Measurements from ENCODE around the gene CHRNA9.
"Not testable (repeated sequence)": the region's sequence is repeated elsewhere in the genome, so short reads cannot be mapped to it uniquely, and the experiment has no call there.

CHRNA9 gene

DNA sequence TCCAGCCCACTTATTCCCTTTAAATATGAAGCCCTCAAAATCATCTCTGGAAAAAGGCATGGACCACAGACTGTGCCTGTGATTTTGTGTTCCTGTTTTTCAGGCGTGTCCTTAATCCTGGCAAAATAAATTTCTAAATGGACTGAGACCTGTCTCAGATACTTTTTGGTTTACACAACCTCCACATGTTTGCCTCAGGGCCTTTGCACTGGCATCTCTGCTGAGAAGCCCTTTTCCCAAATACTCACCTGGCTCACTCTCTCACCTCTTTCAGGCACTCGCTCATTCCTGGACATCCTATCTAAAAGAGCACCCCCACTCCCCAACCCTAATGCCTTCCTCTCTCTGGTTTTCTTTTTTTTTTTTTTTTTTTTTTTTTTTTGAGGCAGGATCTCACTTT is 40.5 kb downstream of the CHRNA9 start:
- in situ Hi-C loops (cut with MboI; ENCODE audit: low sequenced_read_pairs): no loop called here

DNA sequence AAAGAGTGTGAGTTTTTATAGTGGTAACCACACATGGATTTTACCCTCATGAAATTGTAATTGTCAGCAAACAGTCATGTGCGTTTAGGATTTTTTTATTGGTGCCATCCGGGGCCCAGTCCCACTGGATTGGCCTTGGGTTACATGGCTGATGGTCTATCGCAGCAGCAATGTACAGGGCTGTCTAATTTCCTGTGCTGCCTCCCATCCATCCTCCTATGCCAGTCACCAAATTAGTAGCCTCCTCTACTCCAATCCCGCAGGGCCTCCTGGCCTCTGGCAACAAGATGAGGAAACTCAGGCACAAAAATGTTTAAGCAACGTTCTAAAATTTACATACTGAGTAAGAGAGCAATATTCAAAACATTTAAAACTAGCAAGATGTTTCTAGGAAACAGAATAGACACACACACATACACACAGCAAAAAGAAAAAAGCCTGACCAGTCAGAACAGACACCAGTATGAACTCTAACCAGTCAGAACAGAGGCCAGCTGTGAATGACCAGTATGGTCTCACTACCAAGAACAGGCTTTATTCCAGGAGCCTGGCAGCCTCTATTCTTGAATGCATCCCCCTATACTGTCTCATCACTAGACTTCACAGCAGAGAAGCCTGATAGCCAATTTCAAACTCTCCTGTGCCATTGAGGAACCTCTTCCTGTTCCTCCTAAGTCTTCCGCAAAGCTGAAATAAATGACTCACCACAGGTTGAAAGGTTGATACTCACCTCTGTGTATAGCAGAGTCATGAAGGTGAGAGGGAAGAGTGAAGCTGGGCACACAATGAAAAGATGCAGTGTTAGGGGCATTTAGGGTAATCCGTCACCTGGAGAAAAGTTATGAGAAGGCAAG is 42.6 kb downstream of the CHRNA9 start:
- in situ Hi-C loops (cut with MboI; ENCODE audit: low sequenced_read_pairs): no loop called here

DNA sequence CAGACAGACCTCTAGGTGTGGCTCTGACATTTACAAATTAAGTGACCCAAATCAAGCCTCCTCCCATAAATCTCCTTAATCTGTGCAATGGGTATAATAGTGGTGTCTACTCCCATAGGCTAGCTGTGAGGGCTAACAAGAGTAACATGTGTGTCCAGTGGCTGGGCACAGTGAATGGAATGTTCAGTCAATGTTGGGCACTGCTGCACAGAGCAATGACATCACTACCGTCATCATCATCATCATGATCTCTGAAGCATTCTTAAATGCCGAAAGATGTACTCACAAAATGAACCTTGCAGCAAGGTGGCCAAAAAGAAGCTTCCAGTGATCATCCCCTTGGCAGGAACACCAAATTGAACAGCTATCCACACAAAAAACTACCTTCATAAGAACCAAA is 43.5 kb downstream of the CHRNA9 start:
- in situ Hi-C loops (cut with MboI; ENCODE audit: low sequenced_read_pairs): no loop called here

DNA sequence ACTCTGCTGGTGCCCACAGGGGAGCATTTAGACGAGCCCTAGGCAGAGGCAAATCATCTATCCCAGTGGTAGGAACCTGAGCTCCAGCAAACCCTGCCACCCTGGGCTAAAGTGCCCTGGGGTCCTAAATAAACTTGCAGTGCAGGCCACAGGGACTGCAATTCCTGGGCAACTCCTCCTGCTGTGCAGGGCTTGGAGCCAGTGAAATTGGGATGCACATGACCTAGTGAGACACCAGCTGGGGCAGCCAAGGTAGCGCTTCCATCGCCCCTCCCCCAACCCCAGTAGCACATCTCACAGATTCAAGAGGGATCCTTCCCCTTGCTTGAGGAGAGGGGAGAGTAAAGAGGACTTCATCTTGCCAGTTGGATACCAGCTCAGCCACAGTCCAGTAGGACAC is 44.1 kb downstream of the CHRNA9 start:
- in situ Hi-C loops (cut with MboI; ENCODE audit: low sequenced_read_pairs): no loop called here

DNA sequence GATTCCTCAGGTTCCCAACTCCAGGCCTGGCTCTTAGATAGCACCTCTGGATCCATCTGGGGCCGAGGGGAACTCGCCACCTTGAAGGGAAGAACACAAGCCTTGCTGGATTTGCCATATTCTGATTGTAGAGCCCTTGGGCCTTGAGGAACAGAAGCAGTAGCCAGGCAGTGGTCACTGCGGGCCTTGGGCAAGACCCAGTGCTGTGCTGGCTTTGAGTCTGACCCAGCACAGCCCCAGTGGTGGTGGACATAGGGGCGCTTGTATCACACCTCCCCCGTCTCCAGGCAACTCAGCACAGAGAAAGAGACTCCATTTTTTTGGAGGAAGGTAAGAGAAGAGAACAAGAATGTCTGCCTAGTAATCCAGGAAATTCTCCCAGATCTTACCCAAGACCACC is 45.5 kb downstream of the CHRNA9 start:
- in situ Hi-C loops (cut with MboI; ENCODE audit: low sequenced_read_pairs): no loop called here

DNA sequence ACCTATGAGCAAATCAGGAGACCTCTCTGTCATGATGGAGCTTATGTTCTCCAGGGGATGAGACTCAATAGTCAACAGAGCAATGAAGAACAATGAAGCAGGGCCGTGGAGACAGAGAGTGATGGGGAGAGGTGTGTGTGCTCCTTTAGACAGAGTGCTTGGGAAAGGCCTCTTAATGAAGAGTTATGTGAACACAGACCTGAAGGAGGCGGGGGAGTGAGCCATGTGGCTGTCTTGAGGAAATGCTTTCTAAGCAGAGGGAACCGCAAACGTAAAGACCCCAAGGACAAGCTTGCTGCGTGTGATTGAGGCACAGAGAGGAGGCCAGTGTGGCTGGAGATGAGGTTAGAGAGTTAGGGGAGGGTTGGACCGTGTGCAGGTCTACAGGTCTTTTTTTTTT is 53.1 kb downstream of the CHRNA9 start:
- in situ Hi-C loops (cut with MboI; ENCODE audit: low sequenced_read_pairs): no loop called here

DNA sequence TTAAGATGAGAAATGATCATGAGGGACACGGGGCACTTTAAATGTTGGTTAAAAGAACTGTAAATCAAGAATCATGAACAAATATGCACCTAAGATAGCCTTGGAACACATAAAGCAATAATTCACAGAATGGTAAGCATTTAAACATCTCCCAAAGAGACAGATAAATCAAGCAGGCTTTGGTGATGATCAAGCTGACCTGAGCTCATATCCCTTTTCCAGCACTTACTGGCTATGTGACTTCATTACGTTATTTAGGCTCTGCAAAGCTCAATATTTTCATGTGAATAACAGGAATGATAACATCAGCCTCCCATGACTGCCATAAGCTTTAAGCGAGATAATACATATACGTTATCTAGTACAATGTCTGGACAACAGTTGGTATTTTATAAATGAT is 54.9 kb downstream of the CHRNA9 start:
- in situ Hi-C loops (cut with MboI; ENCODE audit: low sequenced_read_pairs): no loop called here

DNA sequence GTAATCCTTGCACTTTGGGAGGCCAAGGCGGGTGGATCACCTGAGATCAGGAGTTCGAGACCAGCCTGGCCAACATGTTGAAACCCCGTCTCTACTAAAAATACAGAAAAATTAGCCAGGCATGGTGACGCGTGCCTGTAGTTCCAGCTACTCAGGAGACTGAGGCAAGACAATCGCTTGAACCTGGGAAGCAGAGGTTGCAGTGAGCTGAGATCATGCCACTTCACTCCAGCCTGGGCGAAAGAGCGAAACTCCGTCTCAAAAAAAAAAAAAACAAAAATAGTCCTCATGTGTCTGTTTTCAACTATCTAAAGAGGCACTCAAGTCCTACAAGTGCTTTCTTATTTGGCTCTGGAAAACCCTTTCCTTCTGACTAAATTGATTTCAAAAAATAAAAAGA is 57.1 kb downstream of the CHRNA9 start:
- in situ Hi-C loops (cut with MboI; ENCODE audit: low sequenced_read_pairs): not testable (repeated sequence)

DNA sequence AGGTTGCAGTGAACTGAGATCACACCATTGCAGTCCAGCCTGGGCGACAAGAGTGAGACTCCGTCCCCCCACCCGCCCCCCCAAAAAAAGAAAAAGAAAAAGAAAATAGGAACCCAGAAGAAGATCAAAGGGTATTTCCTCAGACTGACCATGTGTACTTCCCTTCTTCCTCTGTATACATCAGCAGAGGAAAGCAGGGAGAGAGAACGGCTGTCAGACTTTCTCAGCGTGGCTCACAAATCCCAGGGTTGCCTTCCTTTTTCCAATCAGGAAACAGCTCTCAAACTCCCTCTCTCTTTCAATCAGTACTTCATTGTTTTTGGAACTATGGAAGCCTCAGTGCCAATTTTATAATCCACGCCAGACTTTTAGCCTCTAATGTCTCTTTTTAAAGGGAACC is 59.1 kb downstream of the CHRNA9 start:
- in situ Hi-C loops (cut with MboI; ENCODE audit: low sequenced_read_pairs): no loop called here

DNA sequence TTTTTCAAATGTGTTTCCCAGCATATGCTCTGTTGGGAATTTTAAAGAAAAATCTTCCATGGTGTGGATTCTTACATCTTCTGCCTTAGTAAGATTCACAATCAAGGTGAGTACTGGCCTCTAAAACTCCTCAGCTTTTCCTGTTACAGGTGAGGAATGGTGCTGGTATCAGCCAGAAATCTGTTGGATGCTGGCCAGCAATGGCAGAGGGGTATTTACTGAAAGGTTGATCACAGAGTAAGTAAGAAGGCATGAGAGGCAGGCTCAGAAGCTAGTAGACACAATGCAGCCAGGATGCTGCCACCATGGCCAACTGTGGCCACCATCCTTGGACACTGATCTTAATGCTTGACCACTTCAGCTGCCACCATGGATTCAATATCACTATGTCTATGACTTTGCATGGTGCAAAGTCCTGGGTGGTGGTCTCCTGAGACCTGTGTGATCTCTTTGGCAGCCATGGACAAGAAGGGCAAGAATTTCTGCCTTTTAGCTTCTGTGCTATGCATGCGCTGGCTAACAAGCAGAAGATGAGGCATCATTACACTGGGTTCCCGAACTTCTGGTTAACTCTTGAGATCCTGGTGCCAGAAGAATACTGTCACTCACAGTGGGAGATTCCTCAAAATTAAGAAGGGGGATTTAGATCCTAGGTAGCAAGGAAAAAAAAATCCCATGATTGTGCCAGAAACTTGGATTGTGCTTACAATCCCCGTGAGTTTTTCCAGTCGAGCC is 60.2 kb downstream of the CHRNA9 start:
- in situ Hi-C loops (cut with MboI; ENCODE audit: low sequenced_read_pairs): no loop called here

DNA sequence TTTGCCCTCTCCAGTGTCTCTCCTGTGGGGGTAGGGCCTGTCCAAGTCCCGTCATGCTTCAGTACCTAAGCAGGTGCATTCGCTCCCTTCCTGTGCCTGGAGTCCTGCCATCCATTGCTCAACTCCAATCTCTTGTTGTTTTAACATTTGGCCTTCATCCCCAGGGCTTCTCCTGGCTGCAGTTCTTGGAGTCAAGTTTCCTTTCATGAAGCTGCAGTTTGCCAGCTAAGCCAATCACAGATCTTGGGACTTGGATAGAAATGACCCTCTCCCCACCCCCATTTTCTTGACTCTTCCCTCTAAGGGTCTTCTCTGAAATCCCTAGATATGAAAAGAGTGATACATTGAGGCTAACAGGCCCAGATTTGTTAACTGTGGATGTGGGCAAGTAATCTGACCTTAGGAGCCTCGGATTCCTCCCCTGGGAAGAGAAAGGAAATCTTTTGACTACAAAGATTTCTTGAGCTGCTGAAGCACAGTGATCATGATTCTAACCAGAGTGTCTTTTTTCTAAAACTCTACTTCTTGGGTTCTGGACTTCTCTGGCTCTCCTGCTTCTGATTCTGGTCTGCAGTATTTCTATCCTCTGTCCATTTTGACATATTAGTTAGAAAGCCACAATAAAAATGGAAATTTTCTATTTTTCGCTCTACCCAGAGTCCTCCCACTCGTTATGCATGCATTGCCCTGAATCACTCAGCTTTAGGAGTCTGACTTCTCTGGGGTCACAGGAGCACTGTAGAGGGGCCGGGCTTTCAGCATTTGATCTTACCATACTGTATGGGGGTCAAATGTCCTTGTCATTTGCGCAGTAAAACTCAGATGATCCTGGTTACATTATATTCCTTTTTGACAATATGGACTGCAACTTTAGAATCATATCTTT is 61.0 kb downstream of the CHRNA9 start:
- in situ Hi-C loops (cut with MboI; ENCODE audit: low sequenced_read_pairs): no loop called here

DNA sequence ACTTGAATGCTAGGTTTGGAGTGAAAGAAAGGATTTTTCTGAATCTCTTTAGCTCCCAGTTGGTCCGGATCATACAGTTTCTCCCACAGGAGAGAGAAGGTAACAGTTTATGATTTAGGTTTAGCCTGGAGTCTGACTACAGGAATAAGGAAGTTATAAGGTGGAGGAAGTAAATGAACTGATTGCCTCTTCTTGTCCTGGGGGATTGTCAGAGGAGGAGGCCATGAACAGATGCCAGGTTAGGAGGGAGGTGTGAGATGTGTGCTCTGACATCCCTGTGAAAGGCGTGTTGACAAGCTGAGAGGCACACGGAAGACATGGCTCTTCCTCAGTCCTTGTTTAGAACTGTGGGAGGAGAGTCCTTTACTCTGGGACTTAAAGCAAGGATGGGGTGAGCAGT is 64.4 kb downstream of the CHRNA9 start:
- in situ Hi-C loops (cut with MboI; ENCODE audit: low sequenced_read_pairs): no loop called here

DNA sequence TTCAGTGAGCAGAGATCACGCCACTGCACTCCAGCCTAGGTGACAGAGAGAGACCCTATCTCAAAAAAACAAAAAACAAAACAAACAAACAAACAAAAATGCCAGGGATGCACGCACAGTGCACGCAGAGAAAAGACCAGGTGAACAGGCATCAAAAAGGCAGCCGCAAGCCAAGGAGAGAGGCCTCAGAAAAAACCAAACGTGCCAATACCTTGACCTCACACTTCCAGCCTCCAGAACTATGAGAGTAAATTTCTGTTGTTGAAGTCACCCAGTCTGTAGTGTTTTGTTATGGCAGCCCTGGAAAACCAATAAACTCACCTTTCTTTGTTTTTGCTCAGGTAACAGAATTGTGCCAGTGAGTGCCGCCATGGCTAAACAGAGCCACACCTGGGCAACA is 66.0 kb downstream of the CHRNA9 start:
- in situ Hi-C loops (cut with MboI; ENCODE audit: low sequenced_read_pairs): no loop called here

DNA sequence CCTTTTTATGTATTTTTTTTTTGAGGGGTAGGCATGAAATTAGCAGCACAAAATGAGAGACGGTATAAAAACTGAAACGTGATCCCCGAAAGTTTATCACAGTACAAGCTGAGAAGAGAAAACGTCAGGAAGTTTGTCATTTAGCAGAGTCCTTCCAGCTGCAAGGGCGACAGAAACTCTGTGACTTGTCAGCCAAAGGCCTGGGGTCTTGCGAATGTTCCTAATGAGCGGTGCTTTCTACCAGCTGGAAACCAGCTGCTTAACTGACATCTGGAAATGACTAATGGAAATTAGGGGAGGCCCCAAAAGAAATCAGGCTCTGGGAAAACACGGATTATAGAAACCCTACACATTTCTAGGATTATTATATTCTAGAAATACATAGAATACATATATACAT is 66.5 kb downstream of the CHRNA9 start:
- in situ Hi-C loops (cut with MboI; ENCODE audit: low sequenced_read_pairs): no loop called here

DNA sequence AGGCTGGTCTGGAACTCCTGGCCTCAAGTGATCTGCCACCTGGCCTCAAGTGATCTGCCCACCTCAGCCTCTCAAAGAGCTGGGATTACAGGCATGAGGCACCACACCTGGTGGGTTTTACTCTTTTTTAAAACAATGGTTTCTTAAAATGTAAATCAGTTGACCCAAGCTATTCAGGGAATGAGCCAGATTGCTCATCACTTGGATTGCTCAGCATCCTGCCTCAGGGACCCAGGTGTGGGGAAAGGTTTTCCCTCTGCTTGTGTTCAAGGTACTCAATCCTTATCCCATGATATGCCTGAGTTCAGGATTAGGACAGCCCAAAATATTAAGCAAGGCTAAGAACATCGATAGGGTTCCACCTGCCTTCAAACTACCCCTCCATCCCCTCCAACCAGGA is 67.4 kb downstream of the CHRNA9 start:
- in situ Hi-C loops (cut with MboI; ENCODE audit: low sequenced_read_pairs): no loop called here

DNA sequence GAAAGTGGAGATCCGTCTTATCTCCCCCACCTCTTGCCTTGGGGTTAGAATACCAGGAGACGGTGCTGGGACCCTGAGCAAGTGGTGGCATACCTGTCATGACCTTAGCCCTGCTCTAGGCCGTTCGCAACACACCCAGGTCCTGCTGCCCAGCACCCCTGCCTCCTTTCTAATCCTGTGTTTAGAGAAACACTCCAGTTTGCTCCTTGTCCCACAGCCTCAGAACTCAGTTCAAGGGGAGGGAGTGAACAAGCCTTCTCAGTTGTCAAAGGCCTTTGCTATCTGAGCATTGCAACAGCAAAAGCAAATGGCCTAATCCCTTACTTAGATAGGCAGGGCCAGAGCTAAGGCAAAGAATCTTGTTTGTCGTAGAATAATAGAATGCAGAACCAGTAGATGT is 67.9 kb downstream of the CHRNA9 start:
- in situ Hi-C loops (cut with MboI; ENCODE audit: low sequenced_read_pairs): no loop called here
